ENCODE results near the gene SPATS2L. TPM values are rescaled to one million over a fixed set of nuclear protein-coding genes. Genes with fewer than 3 reads are reported as not detected.

Gene SPATS2L
- total and polyA plus RNA-seq, 2 of the 13 experiments (the other 11 are each of a cell fraction or from before 2014, with no cell fraction given): 154 to 212 TPM

GRCh38 chr2:200300638-200301314 is 5.7 kb upstream of the SPATS2L start (continued):
- TF ChIP-seq HOMEZ (CRISPR knock-in tag; IDR thresholded peaks at IDR 0.05; ENCODE audit: low read depth) (peak; percentile 60; the same call in 1 of the 2 replicates), UBTF (CRISPR knock-in tag; IDR thresholded peaks at IDR 0.05) (no peak), NR2F1 (CRISPR knock-in tag; IDR thresholded peaks at IDR 0.05) (peak; percentile 30 to 73; a peak in 2 of 4 replicates), ZNF274 (CRISPR knock-in tag; IDR thresholded peaks at IDR 0.05) (no peak), NR2F2 (IDR thresholded peaks at IDR 0.05; ENCODE audit: borderline replicate concordance, low read depth) (peak; percentile 78), SOX5 (CRISPR knock-in tag; IDR thresholded peaks at IDR 0.05; ENCODE audit: borderline replicate concordance) (0 out of 2 replicates have a peak, but pooled peaks have one; percentile 11), POGZ (CRISPR knock-in tag; IDR thresholded peaks at IDR 0.05) (0 out of 2 replicates have a peak, but pooled peaks have one; percentile 17), ATF7-NPFF (CRISPR knock-in tag; IDR thresholded peaks at IDR 0.05; ENCODE audit: low read depth) (no peak)
